ENCODE results near the gene RAB20.

RAB20 gene

GRCh38 chr13:110529522-110530311 lies 31.8 kb downstream of the RAB20 start:
- no peak for DNase-seq (ENCODE audit: low read depth in 2 of 2)

GRCh38 chr13:110528911-110529310 lies 32.6 kb downstream of the RAB20 start:
- DNase-seq (ENCODE audit: low read depth in 2 of 2): no peak

- no peak for DNase-seq (ENCODE audit: low read depth in 2 of 2)
These were observed 33.2 kb downstream of the RAB20 start for GRCh38 chr13:110528371-110528770.

GRCh38 chr13:110525328-110526319 lies 35.9 kb downstream of the RAB20 start:
- no peak for DNase-seq (ENCODE audit: low read depth in 2 of 2)

GRCh38 chr13:110524541-110525257 lies 36.8 kb downstream of the RAB20 start:
- DNase-seq (ENCODE audit: low read depth in 2 of 2): no peak

- DNase-seq (ENCODE audit: low read depth in 2 of 2): no peak
These were observed 37.5 kb downstream of the RAB20 start for GRCh38 chr13:110523838-110524540.

- DNase-seq (ENCODE audit: low read depth in 2 of 2): no peak
These were observed 38.3 kb downstream of the RAB20 start for GRCh38 chr13:110523180-110523579.

- no peak for DNase-seq (ENCODE audit: low read depth in 2 of 2)
These were observed 38.8 kb downstream of the RAB20 start for GRCh38 chr13:110522721-110523120.

GRCh38 chr13:110521946-110522345 lies 39.6 kb downstream of the RAB20 start:
- DNase-seq (ENCODE audit: low read depth in 2 of 2): no peak

GRCh38 chr13:110521296-110521680 lies 40.2 kb downstream of the RAB20 start:
- no peak for DNase-seq (ENCODE audit: low read depth in 2 of 2)

GRCh38 chr13:110520431-110521295 lies 40.9 kb downstream of the RAB20 start:
- DNase-seq (ENCODE audit: low read depth in 2 of 2): no peak

GRCh38 chr13:110519506-110519905 lies 42.0 kb downstream of the RAB20 start:
- no peak for DNase-seq (ENCODE audit: low read depth in 2 of 2)

- no peak for DNase-seq (ENCODE audit: low read depth in 2 of 2)
These were observed 42.5 kb downstream of the RAB20 start for GRCh38 chr13:110519046-110519445.

GRCh38 chr13:110518571-110518970 lies 43.0 kb downstream of the RAB20 start:
- DNase-seq (ENCODE audit: low read depth in 2 of 2): no peak

GRCh38 chr13:110518226-110518525 lies 43.3 kb downstream of the RAB20 start:
- no peak for DNase-seq (ENCODE audit: low read depth in 2 of 2)

GRCh38 chr13:110517505-110518225 lies 43.9 kb downstream of the RAB20 start:
- no peak for DNase-seq (ENCODE audit: low read depth in 2 of 2)

- no peak for DNase-seq (ENCODE audit: low read depth in 2 of 2)
These were observed 45.0 kb downstream of the RAB20 start for GRCh38 chr13:110516500-110516899.

- no peak for DNase-seq (ENCODE audit: low read depth in 2 of 2)
These were observed 49.3 kb downstream of the RAB20 start for GRCh38 chr13:110512198-110512740.

GRCh38 chr13:110511509-110512181 lies 49.9 kb downstream of the RAB20 start:
- DNase-seq (ENCODE audit: low read depth in 2 of 2): no peak

Data from fibroblast of skin of left quadriceps (primary cell).